PC-9 (cell line): ENCODE measurements around the gene SMPD4. TPM values are rescaled to one million over a fixed set of nuclear protein-coding genes. Genes with fewer than 3 reads are reported as not detected.
"Not testable (repeated sequence)": the region's sequence is repeated elsewhere in the genome, so short reads cannot be mapped to it uniquely, and the experiment has no call there.

Experiments
- Bru-seq: library from RNA; stranded (reverse); fragments of 400-500 nt; gene quantifications from one replicate; lab custom pipeline; 2021; lab: Mats Ljungman, UMichigan
- BruChase-seq, 2 experiments: library from RNA; stranded (reverse); fragments of 400-500 nt; gene quantifications; one replicate each; lab custom pipeline; 2021; lab: Mats Ljungman, UMichigan
- BruUV-seq: library from RNA; stranded (reverse); fragments of 400-500 nt; replicated peaks from 2 replicates; lab custom pipeline; 2021; lab: Mats Ljungman, UMichigan
- CTCF ChIA-PET: fragments of 300-600 bp; sonication (Branson Sonifier 250); formaldehyde crosslinking; loops from one replicate; lab custom pipeline; 2022; ENCODE audit warnings: antibody characterized with exemption; lab: Charles Lee
- POLR2A ChIA-PET: fragments of 300-600 bp; sonication (Branson Sonifier 250); formaldehyde crosslinking; loops from one replicate; lab custom pipeline; 2022; ENCODE audit warnings: antibody characterized with exemption; ENCODE audit not compliant: unreplicated experiment; lab: Charles Lee
- DNase-seq, 2 experiments: peaks; one replicate each; pipeline versions ENCODE4 v3.0.0 to v3.0.0-alpha.2; 2015 to 2022; ENCODE audit warnings: mixed read lengths in 1 of 2
- H2AFZ ChIP-seq: fragments of 200-600 bp; sonication (generic); 2 replicates; pipeline ENCODE4 v1.8.1; 2017; ENCODE audit warnings: antibody characterized with exemption
- H3F3A ChIP-seq: fragments of 200-600 bp; sonication (generic); 2 replicates; pipeline ENCODE4 v1.8.1; 2017; ENCODE audit warnings: antibody characterized with exemption, mild to moderate bottlenecking, low read depth; ENCODE audit not compliant: insufficient read depth
- H3K27ac ChIP-seq: fragments of 200-600 bp; sonication (generic); 2 replicates; pipeline ENCODE4 v1.6.1; 2016; ENCODE audit warnings: mixed run types
- H3K27me3 ChIP-seq: fragments of 200-600 bp; sonication (generic); 2 replicates; pipeline ENCODE4 v1.6.1; 2016; ENCODE audit warnings: low read depth, mixed run types; ENCODE audit not compliant: insufficient read depth
- H3K36me3 ChIP-seq: fragments of 200-600 bp; sonication (generic); 2 replicates; pipeline ENCODE4 v1.6.1; 2016; ENCODE audit warnings: low read depth, mixed run types
- H3K4me1 ChIP-seq: fragments of 200-600 bp; sonication (generic); replicated peaks from 2 replicates; pipeline ENCODE4 v1.6.1; 2016; ENCODE audit warnings: mixed run types; ENCODE audit not compliant: insufficient read depth
- H3K4me2 ChIP-seq: fragments of 200-600 bp; sonication (generic); 2 replicates; pipeline ENCODE4 v1.6.1; 2017; ENCODE audit warnings: mixed run types
- H3K4me3 ChIP-seq: fragments of 200-600 bp; sonication (generic); 2 replicates; pipeline ENCODE4 v1.6.1; 2016; ENCODE audit warnings: mixed run types
- H3K79me2 ChIP-seq: fragments of 200-600 bp; sonication (generic); 2 replicates; pipeline ENCODE4 v1.6.1; 2017; ENCODE audit warnings: low read depth, mixed run types
- H3K9me2 ChIP-seq: fragments of 200-600 bp; sonication (generic); 2 replicates; pipeline ENCODE4 v1.8.1; 2017; ENCODE audit warnings: mild to moderate bottlenecking; ENCODE audit not compliant: insufficient read depth
- H3K9me3 ChIP-seq: fragments of 200-600 bp; sonication (generic); 2 replicates; pipeline ENCODE4 v1.8.1; 2016; ENCODE audit warnings: low read depth; ENCODE audit not compliant: insufficient read depth
- H4K20me1 ChIP-seq: fragments of 200-600 bp; sonication (generic); 2 replicates; pipeline ENCODE4 v1.8.1; 2017; ENCODE audit not compliant: insufficient read depth
- CTCF ChIP-seq: fragments of 200-600 bp; sonication (generic); conservative IDR thresholded peaks from 2 replicates; pipeline ENCODE4 v1.6.1; 2017; ENCODE audit warnings: mixed run types, antibody characterized with exemption, mild to moderate bottlenecking, moderate library complexity
- EZH2 ChIP-seq: fragments of 200-600 bp; sonication (generic); IDR thresholded peaks from 2 replicates; pipeline ENCODE4 v1.8.0; 2017; ENCODE audit warnings: antibody characterized with exemption, low read depth
- intact Hi-C: fragments of 100-400 bp; cut with micrococcal nuclease; formaldehyde crosslinking; loops from one replicate; pipeline ENCODE4 v1.10.0; 2022; ENCODE audit not compliant: unreplicated experiment
- long read RNA-seq: library from polyadenylated mRNA; stranded (forward); transcript quantifications from one replicate; pipeline ENCODE4 v2.0.0, GENCODE V29; 2022
- total RNA-seq: library from RNA; stranded (reverse); gene quantifications from 2 replicates; pipeline ENCODE4 v1.2.3, GENCODE V29; 2021

SMPD4 gene
- total RNA-seq (77.9 and 84.1 TPM in 2 replicates), Bru-seq, nascent RNA (percentile 75 among the genes with signal in this experiment), BruChase-seq, experiment 1, labeled RNA remaining after a 2-hour chase (percentile 73 among the genes with signal in this experiment), BruChase-seq, experiment 2, labeled RNA remaining after a 6-hour chase (percentile 89 among the genes with signal in this experiment)
- long read RNA-seq, full-length matches to known transcripts, result 86 of 129 reads
- long read RNA-seq, partial matches to known transcripts, result 16 of 129 reads
- long read RNA-seq, other reads (novel, unspliced or antisense), result 27 of 129 reads

- Histone ChIP-seq H3F3A (no peaks in the 10 kb centered on the region), H2AFZ (peak within 1 kb of the TSS; percentile 83), H4K20me1 (peaks cover 7% of the 10 kb centered on the region), H3K4me2 (peak within 1 kb of the TSS; percentile 85), H3K36me3 (no peaks in the 10 kb centered on the region), H3K9me3 (no peaks in the 10 kb centered on the region), H3K79me2 (peaks cover 65% of the 10 kb centered on the region), H3K9me2 (no peaks in the 10 kb centered on the region), H3K4me1 (0 out of 2 replicates have a peak, but pooled peaks cover 4% of the 10 kb centered on the region), H3K27me3 (no peaks in the 10 kb centered on the region), H3K4me3 (peak within 1 kb of the TSS; percentile 79), H3K27ac (peak within 1 kb of the TSS; percentile 32; the same call in 1 of the 2 replicates)
- TF ChIP-seq EZH2 (no peak), CTCF (no peak)
- POLR2A ChIA-PET, result no interaction called here
- peak; percentile 87 to 97 for DNase-seq
- CTCF ChIA-PET, result interaction anchor here (0.6 to 1.3 kb wide), 4 partner anchors 72 to 748 kb away, joined by 3 to 11 read pairs (median 5); partner anchors contain the start of gene IMP4
- intact Hi-C loops, result loop anchor here (1.0 to 5.0 kb wide), 3 partner anchors 61 to 156 kb away; no protein-coding TSS in a partner anchor
- BruUV-seq, result no TSS peak
Measured at GRCh38 chr2:130181325-130181879, at the start of gene SMPD4. SMPD4 (minus strand) TSS chr2:130181602; CDS start chr2:130176592, 5,010 bp downstream.

- H3K4me2 ChIP-seq, BruUV-seq, H3K9me3 ChIP-seq, H3K4me1 ChIP-seq, H3F3A ChIP-seq, H2AFZ ChIP-seq, H3K9me2 ChIP-seq, intact Hi-C loops, DNase-seq, POLR2A ChIA-PET, CTCF ChIA-PET, H3K27ac ChIP-seq, H3K36me3 ChIP-seq, H4K20me1 ChIP-seq, H3K4me3 ChIP-seq, H3K79me2 ChIP-seq: not testable (repeated sequence)
- peaks cover 28% of the 10 kb centered on the region for H3K27me3 ChIP-seq
Measured at GRCh38 chr2:130230907-130231306, 49.5 kb upstream of the SMPD4 start.

GRCh38 chr2:130230376-130230775 lies 49.0 kb upstream of the SMPD4 start:
- H3K9me2 ChIP-seq, H3K9me3 ChIP-seq, POLR2A ChIA-PET, H4K20me1 ChIP-seq, CTCF ChIA-PET, intact Hi-C loops, H3K4me1 ChIP-seq, DNase-seq, H3K4me2 ChIP-seq, H3F3A ChIP-seq, H2AFZ ChIP-seq, BruUV-seq, H3K79me2 ChIP-seq, H3K27ac ChIP-seq, H3K4me3 ChIP-seq, H3K36me3 ChIP-seq: not testable (repeated sequence)
- peaks cover 33% of the 10 kb centered on the region for H3K27me3 ChIP-seq

GRCh38 chr2:130229161-130229510 lies 47.7 kb upstream of the SMPD4 start:
- POLR2A ChIA-PET, CTCF ChIA-PET, intact Hi-C loops: not testable (repeated sequence)

GRCh38 chr2:130228467-130229160 lies 47.2 kb upstream of the SMPD4 start:
- H3K9me3 ChIP-seq, H3K79me2 ChIP-seq, H3K4me3 ChIP-seq, BruUV-seq, H2AFZ ChIP-seq, H3K9me2 ChIP-seq, H3K4me2 ChIP-seq, POLR2A ChIA-PET, H3F3A ChIP-seq, DNase-seq, H4K20me1 ChIP-seq, CTCF ChIA-PET, H3K4me1 ChIP-seq, H3K27ac ChIP-seq, intact Hi-C loops, H3K36me3 ChIP-seq: not testable (repeated sequence)
- H3K27me3 ChIP-seq, result peaks cover 43% of the 10 kb centered on the region

More at GRCh38 chr2:130229161-130229510, 47.7 kb upstream of the SMPD4 start:
- H3K9me3 ChIP-seq, H2AFZ ChIP-seq, H3F3A ChIP-seq, BruUV-seq, H3K36me3 ChIP-seq, H3K27ac ChIP-seq, H3K4me3 ChIP-seq, H3K9me2 ChIP-seq, DNase-seq, H3K4me2 ChIP-seq, H3K79me2 ChIP-seq, H4K20me1 ChIP-seq, H3K4me1 ChIP-seq: not testable (repeated sequence)
- H3K27me3 ChIP-seq, result peaks cover 41% of the 10 kb centered on the region

GRCh38 chr2:130228005-130228404 lies 46.6 kb upstream of the SMPD4 start:
- intact Hi-C loops, H4K20me1 ChIP-seq, H3K9me2 ChIP-seq, CTCF ChIA-PET, DNase-seq, H3K4me1 ChIP-seq, H3K9me3 ChIP-seq, POLR2A ChIA-PET, H3K4me2 ChIP-seq, H3K27ac ChIP-seq, H3F3A ChIP-seq, H2AFZ ChIP-seq, H3K36me3 ChIP-seq, H3K4me3 ChIP-seq, BruUV-seq, H3K79me2 ChIP-seq: not testable (repeated sequence)
- peaks cover 39% of the 10 kb centered on the region for H3K27me3 ChIP-seq
